HT1080 (cell line): ENCODE measurements around the gene ANKRD44. TPM values are rescaled to one million over a fixed set of nuclear protein-coding genes. Genes with fewer than 3 reads are reported as not detected.
"Not testable (repeated sequence)": the region's sequence is repeated elsewhere in the genome, so short reads cannot be mapped to it uniquely, and the experiment has no call there.

Experiments used
- DNase-seq: peaks from one replicate; pipeline ENCODE4 v3.0.0-alpha.2; 2015; ENCODE audit warnings: low read depth
- polyA plus RNA-seq, 2 experiments: library from polyadenylated mRNA; depleted of rRNA; stranded (reverse); fragments of >200 nt; gene quantifications; 2 replicates each; pipeline ENCODE4 v1.2.3, GENCODE V29; 2015
- total RNA-seq: library from RNA; depleted of rRNA; stranded (reverse); fragments of >200 nt; shearing (Covaris generic); gene quantifications from 2 replicates; pipeline ENCODE4 v1.2.3, GENCODE V29; 2014; rRNA removed

The ANKRD44 gene
- total RNA-seq, result 10.4 and 16.0 TPM in 2 replicates
- polyA plus RNA-seq (2015; cell fraction: cytosol; rRNA removed), result 5.3 and 5.8 TPM in 2 replicates
- 14.8 and 15.1 TPM in 2 replicates for polyA plus RNA-seq (2015; cell fraction: nucleus; rRNA removed)

DNA sequence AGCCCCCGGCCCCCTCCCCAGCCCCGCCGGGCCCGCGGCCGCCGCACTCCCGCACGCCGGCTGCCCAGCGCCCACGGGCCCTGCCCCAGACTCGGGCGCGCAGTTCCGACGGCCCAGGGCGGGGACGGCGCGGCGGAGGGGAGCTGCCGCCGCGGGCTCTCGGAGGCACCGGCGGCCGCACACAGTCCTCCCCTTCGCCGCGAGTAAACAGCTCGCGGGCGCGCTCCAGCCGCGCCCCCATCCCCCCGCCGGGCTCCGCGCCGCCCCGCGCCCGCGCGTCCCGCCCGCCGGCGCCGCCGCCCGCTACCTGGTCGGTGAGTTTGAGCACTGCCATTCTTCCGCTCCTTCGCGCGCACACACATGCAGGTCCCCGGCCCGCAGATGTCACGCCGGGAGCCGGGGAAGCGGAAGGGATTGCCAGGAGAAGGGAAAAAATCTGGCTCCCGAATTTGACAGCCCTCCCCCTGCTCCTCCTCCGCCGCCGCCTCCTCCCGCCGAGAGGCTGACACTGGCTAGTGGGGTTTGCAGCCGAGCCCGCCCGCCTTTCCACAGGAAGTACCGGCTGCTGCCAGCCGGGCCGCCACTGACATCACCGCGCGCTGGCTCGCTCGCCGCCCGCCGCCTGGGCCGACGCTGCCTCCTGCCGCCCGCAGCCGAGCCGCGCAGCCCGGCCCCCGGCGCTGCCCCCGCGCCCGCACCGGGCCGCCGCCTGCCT lies at the start of gene ANKRD44:
ANKRD44 (minus strand) TSS at position 510 of the 715 bp plus-strand sequence; CDS start at position 334, 176 bp downstream.
- peak; percentile 84 for DNase-seq

DNA sequence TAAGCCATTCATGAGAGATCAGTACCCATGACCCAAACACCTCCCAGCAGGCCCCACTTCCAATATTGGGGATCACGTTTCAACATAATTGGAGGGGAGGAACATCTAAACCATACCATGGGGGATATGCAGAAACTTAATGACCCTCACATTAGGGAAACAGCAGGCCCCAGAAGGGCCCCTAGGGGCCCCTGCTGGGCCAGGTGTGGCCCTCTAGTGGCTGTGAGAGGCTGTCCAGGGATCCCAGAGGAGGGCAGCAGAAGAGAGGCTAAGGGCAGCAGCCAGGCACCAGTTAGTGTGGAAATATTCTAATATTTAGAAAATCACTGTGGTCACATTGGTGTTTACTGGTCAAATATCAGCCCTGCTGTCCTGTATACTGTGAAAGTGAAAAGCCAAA lies 49.3 kb upstream of the ANKRD44 start:
- no peak for DNase-seq

DNA sequence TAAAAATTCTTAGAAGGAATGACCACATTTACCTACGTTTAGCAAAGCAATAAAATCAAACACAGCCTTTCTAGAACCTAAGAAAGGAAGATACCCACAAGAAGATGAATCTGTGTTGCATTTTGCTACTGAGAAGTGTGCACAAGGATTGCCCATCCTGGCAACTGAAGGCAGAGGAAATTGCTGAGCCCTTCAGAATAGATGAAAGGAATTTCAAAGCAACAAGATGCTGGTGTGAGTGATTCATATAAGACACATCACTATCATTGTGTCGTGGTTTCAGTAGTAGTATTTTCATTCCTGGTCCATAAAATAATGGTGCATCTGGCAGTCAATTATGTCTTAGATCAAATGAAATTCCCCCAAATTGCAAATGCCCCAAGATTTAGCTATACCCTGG lies 48.4 kb upstream of the ANKRD44 start:
- peak; percentile 51 for DNase-seq

DNA sequence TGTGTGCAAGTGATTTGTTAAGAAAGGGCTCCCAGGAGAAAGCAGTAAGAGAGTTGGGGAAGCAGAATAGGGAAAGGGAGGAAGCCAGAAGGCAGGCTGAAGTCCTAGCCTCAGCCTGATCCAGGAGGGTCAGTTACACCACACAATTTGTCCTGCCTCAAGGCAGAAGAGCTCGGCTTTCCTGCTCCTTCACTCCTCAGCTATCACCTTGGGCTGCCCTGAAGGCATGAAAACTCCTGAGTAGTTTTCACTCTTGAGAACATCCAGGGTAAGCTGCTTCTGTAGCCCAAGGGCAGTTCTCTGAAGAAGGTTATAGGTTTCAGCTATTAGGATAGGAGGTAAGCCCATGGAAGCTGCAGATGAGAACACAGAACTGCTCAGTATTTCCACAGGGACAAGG lies 47.4 kb upstream of the ANKRD44 start:
- no peak for DNase-seq

DNA sequence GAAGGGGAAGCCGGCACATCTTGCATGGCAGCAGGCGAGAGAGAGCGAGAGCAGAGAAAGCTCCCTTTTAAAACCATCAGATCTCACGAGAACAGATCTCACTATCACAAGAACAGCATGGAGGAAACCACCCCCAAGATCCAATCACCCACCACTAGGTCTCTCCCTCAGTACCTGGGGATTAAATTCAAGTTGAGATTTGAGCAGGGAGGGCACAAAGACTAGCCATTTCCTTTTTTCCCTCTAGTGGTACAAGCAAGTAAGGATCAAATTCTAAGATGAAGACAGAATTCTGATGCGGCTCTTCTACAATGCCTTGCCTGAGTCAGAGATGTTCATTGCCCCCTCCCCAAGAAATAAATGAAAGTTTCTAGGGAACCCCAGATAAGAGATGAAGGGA lies 45.6 kb upstream of the ANKRD44 start:
- peak; percentile 16 for DNase-seq

DNA sequence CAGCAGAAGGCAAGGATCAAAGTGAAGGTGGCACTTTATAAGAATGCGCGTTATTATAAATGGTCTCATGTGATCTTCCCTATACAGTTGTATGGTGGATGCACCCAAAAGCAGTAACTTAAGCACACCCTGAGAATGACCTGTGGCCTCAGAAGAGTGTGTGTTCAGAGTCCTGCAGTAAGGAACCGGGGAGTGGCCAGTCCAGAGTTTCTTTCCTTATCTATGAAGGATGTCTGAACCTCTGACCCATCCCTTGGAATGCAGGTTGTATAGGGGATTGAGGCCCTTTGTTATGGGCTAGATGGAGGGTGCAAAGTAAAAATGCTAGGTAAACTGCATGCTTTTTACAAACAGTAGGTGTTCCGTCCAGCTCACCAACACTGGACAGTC lies 43.6 kb upstream of the ANKRD44 start:
- no peak for DNase-seq

DNA sequence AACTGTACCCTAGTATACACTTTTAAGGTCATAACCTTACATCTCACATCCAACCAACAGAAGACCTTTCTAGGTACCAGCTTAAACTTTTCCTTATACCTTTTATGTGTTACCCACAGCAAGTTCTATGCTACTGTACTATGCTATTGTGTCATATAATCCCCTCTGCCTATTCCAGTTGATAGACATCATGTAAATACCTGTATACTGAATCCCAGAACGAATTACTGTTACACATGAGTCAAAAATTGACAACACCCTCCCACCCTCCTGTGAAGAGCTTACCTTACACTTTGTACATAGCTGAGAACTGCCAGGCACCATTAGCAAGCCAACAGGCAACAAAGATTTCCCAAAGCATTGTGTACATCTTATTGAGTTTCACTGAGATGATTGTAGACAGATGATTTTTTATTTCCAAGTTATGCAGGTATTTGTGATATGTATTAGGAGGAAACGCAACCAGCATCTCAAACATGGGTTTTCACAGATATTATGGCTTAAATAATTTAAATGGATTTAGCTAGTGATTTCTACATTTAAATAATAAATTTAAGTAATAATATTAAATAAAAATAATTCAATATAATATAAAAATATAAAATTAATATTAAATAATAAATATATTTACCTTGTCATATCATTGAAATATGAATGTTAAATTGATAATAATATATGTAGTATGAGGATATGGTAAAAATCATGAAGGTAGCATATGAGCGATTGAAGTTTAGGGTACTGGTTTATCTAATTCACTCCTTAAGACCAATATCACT lies 43.0 kb upstream of the ANKRD44 start:
- no peak for DNase-seq

DNA sequence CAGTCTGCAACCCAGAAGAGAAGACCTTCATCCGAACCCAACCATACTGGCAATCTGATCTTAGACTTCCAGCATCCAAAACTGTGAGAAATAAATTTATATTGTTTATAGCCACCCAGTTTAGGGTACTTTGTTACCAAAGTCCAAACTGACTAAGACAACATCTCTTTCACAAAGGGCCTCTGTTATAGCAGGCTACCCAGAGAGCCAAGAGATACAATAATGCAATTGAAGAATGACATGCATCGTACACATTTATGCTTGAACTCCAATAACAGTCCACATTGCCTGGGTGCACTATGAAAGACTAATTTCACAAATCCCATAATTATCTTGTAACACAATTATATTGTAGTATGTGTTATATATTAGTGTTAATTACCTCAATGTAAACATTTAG lies 39.1 kb upstream of the ANKRD44 start:
- DNase-seq, result no peak

DNA sequence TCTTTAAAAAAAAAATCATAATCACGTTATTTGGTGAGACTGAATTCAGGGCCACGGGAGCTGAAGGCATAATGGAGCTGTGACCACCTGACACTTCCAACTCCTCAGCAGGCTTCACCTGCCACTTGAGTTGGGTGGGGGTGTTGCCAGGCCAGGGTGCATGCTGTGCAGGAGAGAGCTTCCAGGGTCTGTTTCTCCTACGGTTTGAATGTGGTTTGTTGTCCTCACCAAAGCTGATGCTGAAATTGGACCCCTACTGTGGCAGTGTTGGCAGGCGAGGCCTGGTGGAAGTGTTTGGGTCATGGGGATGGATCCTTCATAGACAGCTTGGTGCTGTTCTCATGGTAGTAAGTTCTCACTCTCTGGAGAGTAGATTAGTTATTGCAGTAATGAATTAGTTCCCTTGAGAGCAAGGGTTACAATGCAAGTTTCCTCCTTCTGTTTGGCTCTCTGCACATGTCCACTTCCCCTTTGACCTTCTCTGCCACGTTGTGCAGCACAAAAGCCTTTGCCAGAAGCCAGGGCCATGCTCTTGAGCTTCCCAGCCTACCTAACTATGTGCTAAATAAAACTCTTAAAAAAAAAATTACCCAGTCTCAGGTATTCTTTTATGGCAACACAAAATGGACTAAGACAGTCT lies 38.3 kb upstream of the ANKRD44 start:
- DNase-seq, result no peak

DNA sequence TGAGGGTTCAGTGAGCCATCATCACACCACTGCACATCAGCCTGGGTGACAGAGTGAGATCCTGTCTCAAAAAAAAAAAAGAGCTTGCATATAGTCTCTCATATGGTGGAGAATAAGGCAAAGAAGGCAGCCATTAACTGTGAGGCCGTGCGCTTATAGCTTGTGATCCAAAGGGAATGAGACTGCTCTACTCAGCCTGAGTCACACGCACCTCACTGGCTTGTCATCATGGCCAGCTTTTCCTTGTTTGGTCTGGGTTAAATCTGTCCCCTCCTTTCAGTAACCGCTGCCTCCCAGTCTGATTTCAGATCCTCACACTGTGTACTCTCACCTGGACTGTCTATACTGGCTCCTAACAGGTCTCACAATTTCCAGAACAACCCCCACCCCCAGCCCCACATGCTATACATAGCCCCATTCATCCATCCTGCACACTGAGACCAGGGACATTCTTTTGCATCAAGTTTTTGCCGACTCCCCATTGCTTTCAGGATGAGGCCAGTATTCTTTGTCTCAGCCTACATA lies 35.3 kb upstream of the ANKRD44 start:
- DNase-seq, result peak; percentile 50

DNA sequence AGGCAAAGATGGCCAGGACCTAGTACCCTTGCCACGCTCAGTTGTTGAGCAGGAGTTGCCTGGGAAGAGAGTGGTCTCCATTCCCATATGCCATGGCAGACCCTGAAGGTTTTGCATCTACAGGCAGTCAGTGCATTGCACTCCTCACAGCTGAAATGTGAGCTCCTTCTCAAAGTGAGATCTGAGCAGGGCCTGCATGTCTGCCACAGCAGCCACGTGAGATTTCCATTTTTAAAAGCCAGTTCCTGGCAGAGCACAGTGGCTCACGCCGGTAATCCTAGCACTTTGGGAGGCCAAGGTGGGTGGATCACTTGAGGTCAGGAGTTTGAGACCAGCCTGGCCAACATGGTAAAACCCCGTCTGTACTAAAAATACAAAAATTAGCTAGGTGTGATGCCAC lies 33.4 kb upstream of the ANKRD44 start:
- DNase-seq, result not testable (repeated sequence)

DNA sequence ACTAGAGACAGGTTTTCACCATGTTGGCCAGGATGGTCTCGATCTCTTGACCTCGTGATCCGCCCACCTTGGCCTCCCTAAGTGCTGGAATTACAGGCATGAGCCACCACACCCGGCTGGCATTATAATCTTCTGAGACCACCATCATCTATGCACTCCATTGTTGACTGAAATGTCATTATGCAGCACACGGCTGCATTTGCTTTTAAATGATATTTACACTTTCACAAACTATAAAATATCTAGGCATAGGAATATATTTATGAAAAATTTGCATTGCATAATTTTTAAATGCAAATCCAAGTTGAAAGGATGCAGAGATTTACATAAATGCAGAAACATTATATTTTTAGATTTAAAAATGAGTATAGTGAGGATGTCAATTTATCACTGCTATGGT lies 30.0 kb upstream of the ANKRD44 start:
- no peak for DNase-seq

DNA sequence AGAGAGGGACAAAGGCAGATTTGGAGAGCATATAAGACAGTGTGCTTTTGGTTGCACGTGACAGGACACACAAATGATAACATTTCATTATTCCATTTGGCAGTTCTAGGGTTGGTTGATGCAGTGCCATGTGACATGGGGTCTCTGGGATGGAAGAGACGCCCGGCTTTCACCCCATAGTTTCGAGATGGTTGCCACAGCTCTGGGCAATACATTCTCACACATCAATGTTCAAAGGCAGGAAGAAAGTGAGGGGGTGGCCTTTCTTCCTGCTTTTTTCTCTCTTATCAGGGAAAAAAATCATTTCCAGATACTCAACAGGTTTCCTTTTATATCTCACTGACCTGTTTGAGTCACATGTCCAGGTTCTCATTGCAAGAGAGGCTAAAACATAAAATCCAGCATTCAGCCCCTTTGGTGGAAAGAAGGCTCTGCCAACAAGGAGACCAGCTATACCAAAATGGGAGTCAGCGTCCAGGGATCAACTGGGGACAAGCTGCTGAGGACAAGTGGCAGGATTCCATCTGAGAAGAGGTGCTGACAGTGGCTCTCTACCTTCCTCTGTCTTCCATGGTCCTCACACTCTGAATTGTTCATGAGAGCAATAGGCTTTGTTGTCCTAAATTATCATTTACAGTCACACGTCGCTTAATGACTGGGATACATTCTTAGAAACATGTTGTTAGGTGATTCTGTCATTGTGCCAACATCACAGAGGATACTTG lies 29.1 kb upstream of the ANKRD44 start:
- DNase-seq, result no peak

DNA sequence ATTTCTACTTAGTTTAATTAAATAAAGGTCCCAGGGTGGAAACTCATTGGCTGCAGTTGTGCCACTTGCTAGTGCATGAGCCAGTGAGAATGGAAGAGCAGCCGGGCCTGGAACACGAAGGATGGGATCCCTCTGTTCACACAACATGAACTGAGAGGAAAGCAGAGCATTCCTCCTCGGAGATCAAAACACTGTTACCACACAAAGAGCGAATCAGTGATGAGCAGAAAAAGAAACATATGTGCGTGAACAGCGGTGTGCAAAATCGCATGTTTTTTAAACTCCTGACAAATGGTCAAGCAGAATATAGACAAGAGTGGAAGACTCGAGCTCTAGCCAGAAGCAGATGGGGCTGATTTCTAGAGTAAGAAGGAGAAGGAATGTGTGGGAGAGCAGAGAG lies 28.4 kb upstream of the ANKRD44 start:
- DNase-seq, result no peak

DNA sequence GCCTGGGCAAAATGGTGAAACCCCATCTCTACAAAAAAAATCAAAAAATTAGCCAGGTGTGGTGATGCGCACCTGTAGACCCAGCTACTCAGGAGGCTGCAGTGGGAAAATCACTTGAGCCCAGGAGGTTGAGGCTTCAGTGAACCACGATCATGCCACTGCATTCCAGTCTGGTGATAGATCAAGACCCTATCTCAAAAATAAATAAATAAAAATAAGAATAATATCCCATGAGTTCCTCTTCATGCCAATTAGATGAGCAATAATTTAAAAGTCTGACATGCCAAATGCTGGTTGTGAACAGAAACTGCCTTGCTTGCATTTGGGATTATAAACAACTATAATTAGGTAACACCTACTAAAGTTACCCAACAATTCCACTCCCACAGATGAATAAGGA lies 22.1 kb upstream of the ANKRD44 start:
- DNase-seq, result no peak

DNA sequence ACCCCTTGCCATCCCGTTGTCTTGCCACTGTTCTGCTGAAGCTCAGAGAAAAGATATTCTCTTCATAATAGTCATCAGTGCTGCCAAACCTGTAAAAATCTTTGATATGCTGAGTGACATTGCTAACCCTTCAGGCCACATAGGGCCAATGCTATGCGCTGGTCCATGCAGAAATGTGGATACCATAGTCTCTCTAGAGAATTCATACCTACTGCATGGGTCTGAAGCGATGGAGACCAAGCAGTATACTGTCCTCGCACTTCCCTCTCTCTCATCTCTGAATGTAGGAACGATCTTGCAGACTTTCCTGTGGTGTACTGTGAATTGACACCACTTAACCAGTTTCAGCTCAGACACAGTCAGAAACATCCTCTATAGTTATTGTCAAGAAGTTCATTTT lies 17.9 kb upstream of the ANKRD44 start:
- DNase-seq, result no peak

DNA sequence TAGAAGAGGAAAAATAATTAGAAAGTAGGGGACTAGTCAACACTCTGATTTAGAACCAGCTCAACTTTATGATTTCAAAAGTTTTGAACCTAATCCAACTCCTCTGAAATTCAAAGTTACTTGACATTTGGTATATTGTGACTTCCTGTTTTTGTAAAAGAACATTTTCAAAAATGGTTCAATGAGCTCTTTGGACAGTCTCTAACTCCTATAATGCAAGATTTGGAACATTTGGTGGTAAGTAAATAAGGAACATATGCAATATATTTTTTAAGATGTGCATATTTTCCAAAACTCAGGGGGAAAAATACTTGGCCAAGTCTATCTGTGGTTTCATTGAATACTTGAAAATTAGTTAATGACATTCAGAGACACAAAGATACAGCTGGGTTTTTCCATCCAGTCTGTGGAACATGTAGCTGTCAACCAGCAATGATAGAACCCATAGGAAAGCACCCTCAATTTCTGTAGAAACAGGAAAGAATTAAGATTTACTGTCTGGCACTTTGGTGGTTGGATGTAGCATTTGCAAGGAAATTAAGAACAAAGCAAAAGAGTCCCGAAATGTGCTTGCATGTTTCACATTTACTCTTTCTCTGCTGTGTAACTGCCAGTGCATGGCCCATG lies 17.0 kb upstream of the ANKRD44 start:
- DNase-seq, result no peak

DNA sequence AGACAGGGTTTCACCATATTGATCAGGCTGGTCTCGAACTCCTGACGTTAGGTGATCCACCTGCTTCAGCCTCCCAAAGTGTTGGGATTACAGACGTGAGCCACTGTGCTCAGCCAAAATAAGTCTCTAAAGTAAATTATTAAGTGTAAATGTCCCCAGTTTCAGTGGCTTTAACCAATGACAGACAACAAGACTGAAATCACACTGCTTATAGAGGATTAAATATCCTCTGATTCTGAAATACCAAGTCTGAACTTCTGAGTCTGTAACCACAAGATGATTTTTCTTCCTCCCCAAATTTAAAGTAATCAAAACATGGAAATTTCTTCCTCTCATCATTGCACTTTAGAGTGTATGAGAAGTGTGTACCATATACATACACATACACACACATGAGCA lies 16.5 kb upstream of the ANKRD44 start:
- no peak for DNase-seq

DNA sequence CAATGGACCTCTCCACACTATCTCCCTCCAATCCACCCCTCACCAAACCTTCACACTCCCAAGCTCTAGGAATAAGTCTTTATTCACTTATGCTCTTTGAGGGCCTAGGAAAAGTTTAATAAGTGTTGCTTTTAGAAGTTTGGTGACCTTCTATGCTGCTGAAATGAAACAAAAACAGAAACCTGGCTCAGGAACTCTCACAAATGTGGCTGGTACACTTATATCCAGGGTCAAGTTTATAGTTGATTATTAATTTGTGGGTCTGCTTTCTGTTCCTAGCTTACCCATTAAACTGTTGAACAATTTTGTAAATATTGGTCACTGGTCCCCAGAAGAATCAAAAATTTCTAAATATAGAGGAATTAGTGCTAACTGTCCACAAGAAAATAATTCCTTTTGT lies 14.2 kb upstream of the ANKRD44 start:
- no peak for DNase-seq
